Sigmoid colon (tissue), 7 donors: ENCODE results near the gene PCK1. TPM values are rescaled to one million over a fixed set of nuclear protein-coding genes. Genes with fewer than 3 reads are reported as not detected.
"Not testable (repeated sequence)": the region's sequence is repeated elsewhere in the genome, so short reads cannot be mapped to it uniquely, and the experiment has no call there.

Source experiments
- DNase-seq: peaks from one replicate; pipeline ENCODE4 v3.0.0-alpha.2; 2019
- H3K27ac ChIP-seq, 4 donors: fragments of 200-600 bp; sonication (generic); one replicate each; pipeline ENCODE4 v1.5.1; 2016 to 2019; ENCODE audit warnings: mild to moderate bottlenecking in 1 of 4
- H3K27me3 ChIP-seq, 3 donors: fragments of 200-600 bp; sonication (generic); one replicate each; pipeline ENCODE4 v1.5.1; 2019; ENCODE audit warnings: mild to moderate bottlenecking in 1 of 3
- H3K36me3 ChIP-seq, 4 donors: fragments of 200-600 bp; sonication (generic); one replicate each; pipeline ENCODE4 v1.5.1; 2016 to 2019
- H3K4me1 ChIP-seq, 4 donors: fragments of 200-600 bp; sonication (generic); one replicate each; pipeline ENCODE4 v1.5.1; 2017 to 2019
- H3K4me3 ChIP-seq, 4 donors: fragments of 200-600 bp; sonication (generic); one replicate each; pipeline ENCODE4 v1.5.1; 2017 to 2019; ENCODE audit warnings: mild to moderate bottlenecking in 2 of 4, moderate library complexity in 1 of 4
- H3K9me3 ChIP-seq, 4 donors: fragments of 200-600 bp in 3 of 4; sonication (generic) in 3 of 4; one replicate each; pipeline versions ENCODE4 v1.5.1 to v1.6.1; 2013 to 2019
- CTCF ChIP-seq, 4 experiments: fragments of 450-650 bp in 3 of 4; fragments of 200-600 bp in 1 of 4; IDR thresholded peaks; one replicate each; pipeline ENCODE4 v1.5.1; 2016 to 2019; ENCODE audit warnings: antibody characterized with exemption in 4 of 4, mild to moderate bottlenecking in 3 of 4, moderate library complexity in 2 of 4
- EP300 ChIP-seq, 4 donors: sonication (generic); formaldehyde crosslinking; IDR thresholded peaks; one replicate each; pipeline ENCODE4 v1.6.1; 2017; ENCODE audit warnings: antibody characterized with exemption in 4 of 4
- POLR2A ChIP-seq, 2 donors: fragments of 450-650 bp; IDR thresholded peaks; one replicate each; pipeline ENCODE4 v1.6.1; 2016; ENCODE audit warnings: antibody characterized with exemption in 2 of 2, mild to moderate bottlenecking in 2 of 2, moderate library complexity in 2 of 2
- POLR2AphosphoS5 ChIP-seq, 4 donors: sonication (generic); formaldehyde crosslinking; IDR thresholded peaks; one replicate each; pipeline ENCODE4 v1.6.1; 2017; ENCODE audit warnings: antibody characterized with exemption in 4 of 4
- WGBS, 2 donors: extraction: QIAGEN DNeasy Blood & Tissue Kit; methylation state at CpG; one replicate each; pipeline ENCODE4 v1.1.7; 2013; 5-methylcytosine and 5-hydroxymethylcytosine counted together
- intact Hi-C: fragments of 100-400 bp; cut with DNase I; formaldehyde crosslinking; loops from one replicate; pipeline ENCODE4 v1.15.1; 2023
- polyA plus RNA-seq, 3 donors: library from polyadenylated mRNA; stranded (reverse); fragments of 200-250 nt; gene quantifications; one replicate each; pipeline ENCODE4 v1.2.3, GENCODE V29; 2013
- total RNA-seq, 4 donors: library from RNA; depleted of rRNA; stranded (reverse); fragments of >200 nt; gene quantifications; one replicate each; pipeline ENCODE4 v1.1.0, GENCODE V29; 2016
- donor health status: healthy with polysubstance abuse.
- donor health status: Bipolar disorder and iron deficiency.
- donor health status: healthy.

PCK1 gene
- total RNA-seq (1 to 10 TPM in 1 of 4 donors, under 1 TPM in 3; 0.33 to 7.5 (median 0.48) TPM), polyA plus RNA-seq (100 to 1,000 TPM in 1 of 3 donors, 10 to 100 TPM in 2; 40.4 to 334 (median 85.9) TPM)

DNA sequence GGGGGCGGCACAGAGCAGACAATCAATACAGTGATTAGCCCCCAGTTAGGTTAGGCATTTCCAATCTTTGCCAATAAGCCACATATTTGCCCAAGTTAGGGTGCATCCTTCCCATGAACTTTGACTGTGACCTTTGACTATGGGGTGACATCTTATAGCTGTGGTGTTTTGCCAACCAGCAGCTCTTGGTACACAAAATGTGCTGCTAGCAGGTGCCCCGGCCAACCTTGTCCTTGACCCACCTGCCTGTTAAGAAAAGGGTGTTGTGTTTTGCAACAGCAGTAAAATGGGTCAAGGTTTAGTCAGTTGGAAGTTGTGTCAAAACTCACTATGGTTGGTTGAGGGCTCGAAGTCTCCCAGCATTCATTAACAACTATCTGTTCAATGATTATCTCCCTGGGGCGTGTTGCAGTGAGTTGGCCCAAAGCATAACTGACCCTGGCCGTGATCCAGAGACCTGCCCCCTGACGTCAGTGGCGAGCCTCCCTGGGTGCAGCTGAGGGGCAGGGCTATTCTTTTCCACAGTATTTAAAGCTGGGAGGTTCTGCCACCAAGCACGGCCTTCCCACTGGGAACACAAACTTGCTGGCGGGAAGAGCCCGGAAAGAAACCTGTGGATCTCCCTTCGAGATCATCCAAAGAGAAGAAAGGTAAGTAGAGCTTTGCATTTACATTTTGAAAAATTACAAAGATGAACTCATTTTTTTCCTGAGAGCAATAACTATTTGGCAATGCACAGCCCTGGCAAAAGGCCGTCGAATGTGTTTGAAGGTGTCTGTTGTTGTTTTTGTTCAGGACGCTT, at the start of gene PCK1:
PCK1 (plus strand) TSS at position 557 of the 802 bp plus-strand sequence. CDS start 302 bp downstream, outside the sequence.
- intact Hi-C loops, result no loop called here
- TF ChIP-seq POLR2AphosphoS5 (IDR thresholded peaks at IDR 0.05) (peak in 2 of 4 donors; percentile 10 to 67), POLR2A (IDR thresholded peaks at IDR 0.05) (peak in 1 of 2 donors; percentile 83), EP300 (IDR thresholded peaks at IDR 0.05) (no peak), CTCF (IDR thresholded peaks at IDR 0.05) (no peak)
- H3K4me1 ChIP-seq, result no peaks in the 10 kb centered on the region
- no peak within 1 kb of the TSS for H3K27ac ChIP-seq
- peaks cover 0 to 10% (median 5%) of the 10 kb centered on the region in 3 donors for H3K27me3 ChIP-seq
- 21 to 70% methylated on average over 14 of the region's 14 CpGs for WGBS, 2 donors
- H3K4me3 ChIP-seq, result no peak within 1 kb of the TSS
- no peak for DNase-seq
- H3K36me3 ChIP-seq, result no peaks in the 10 kb centered on the region
- H3K9me3 ChIP-seq, result no peaks in the 10 kb centered on the region

GRCh38 chr20:57511709-57512108, 49.2 kb upstream of the PCK1 start:
- DNase-seq, H3K27ac ChIP-seq, H3K9me3 ChIP-seq, intact Hi-C loops, H3K4me1 ChIP-seq, H3K4me3 ChIP-seq, H3K36me3 ChIP-seq, H3K27me3 ChIP-seq: not testable (repeated sequence)
- whole genome bisulfite sequencing, 2 donors, result 63 to 85% methylated on average over 7 of the region's 7 CpGs

DNA sequence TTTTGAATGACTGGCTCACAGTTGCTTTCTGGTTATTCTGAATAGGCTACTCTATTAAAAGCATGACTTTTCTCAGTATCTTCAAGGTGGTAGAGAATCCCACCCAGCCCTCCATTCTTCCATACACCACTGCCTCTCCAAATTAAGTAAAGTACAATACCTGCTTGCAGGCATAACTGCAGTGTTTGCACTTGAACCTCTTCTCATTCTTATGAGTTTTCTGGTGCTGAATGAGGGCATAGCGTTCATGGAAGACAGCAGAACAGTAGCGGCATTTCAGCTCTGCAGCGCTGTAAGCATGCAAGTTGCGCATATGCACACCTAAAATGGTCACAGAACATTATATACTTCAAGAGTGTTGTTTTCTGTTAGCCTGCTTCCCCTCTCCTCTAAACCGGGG, 48.5 kb upstream of the PCK1 start:
- intact Hi-C loops, result no loop called here
- WGBS, 2 donors, result 87 to 96% methylated on average over 5 of the region's 5 CpGs
- no peak overlapping the region for H3K27ac ChIP-seq
- H3K4me3 ChIP-seq, result no peak overlapping the region
- H3K36me3 ChIP-seq, result no peaks in the 10 kb centered on the region
- no peak for DNase-seq
- no peaks in the 10 kb centered on the region for H3K27me3 ChIP-seq
- TF ChIP-seq POLR2AphosphoS5 (IDR thresholded peaks at IDR 0.05) (no peak), EP300 (IDR thresholded peaks at IDR 0.05) (no peak), POLR2A (IDR thresholded peaks at IDR 0.05) (no peak), CTCF (IDR thresholded peaks at IDR 0.05) (no peak)
- no peaks in the 10 kb centered on the region for H3K9me3 ChIP-seq
- peaks cover 0 to 9% (median 0%) of the 10 kb centered on the region in 4 donors for H3K4me1 ChIP-seq

GRCh38 chr20:57513199-57513598, 47.7 kb upstream of the PCK1 start:
- Histone ChIP-seq H3K9me3 (no peaks in the 10 kb centered on the region), H3K4me1 (peaks cover 0 to 9% (median 0%) of the 10 kb centered on the region in 4 donors), H3K4me3 (no peak overlapping the region), H3K27ac (no peak overlapping the region), H3K27me3 (no peaks in the 10 kb centered on the region), H3K36me3 (no peaks in the 10 kb centered on the region)
- no peak for DNase-seq
- intact Hi-C loops, result no loop called here
- TF ChIP-seq POLR2A (IDR thresholded peaks at IDR 0.05) (no peak), POLR2AphosphoS5 (IDR thresholded peaks at IDR 0.05) (no peak), CTCF (IDR thresholded peaks at IDR 0.05) (no peak), EP300 (IDR thresholded peaks at IDR 0.05) (no peak)
- WGBS, 2 donors, result 78 to 79% methylated on average over 1 of the region's 1 CpG

DNA sequence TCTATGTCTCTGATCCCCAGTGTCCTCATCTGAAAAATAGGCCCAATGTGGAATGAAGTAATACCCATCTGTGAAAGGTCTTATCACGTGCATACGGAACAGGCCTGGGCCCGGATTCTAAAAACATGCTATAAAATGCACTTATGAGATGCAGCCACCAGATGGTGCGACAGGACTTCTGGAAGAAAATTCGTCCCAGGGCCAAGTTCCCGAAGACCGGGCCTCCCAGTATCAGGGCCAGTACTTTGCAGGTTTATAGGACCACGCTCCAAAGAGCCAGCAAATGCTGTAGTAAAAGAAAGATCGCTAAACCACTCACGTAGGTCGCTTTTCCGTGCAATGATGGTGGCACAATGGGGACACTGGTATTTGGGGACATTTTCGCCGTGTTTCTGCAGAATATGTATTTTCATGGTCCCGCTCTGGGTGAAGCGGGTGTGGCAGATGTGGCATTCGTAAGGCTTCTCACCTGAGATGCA, 46.6 kb upstream of the PCK1 start:
- Histone ChIP-seq H3K27me3 (no peaks in the 10 kb centered on the region), H3K36me3 (no peaks in the 10 kb centered on the region), H3K27ac (no peak overlapping the region), H3K9me3 (no peaks in the 10 kb centered on the region), H3K4me3 (no peak overlapping the region), H3K4me1 (peaks cover 0 to 9% (median 0%) of the 10 kb centered on the region in 4 donors)
- intact Hi-C loops, result loop anchor here (1.0 to 2.0 kb wide), 2 partner anchors 79 to 694 kb away; no protein-coding TSS in a partner anchor
- TF ChIP-seq POLR2AphosphoS5 (IDR thresholded peaks at IDR 0.05), result peak in 1 of 4 donors; percentile 13
- no peak for TF ChIP-seq POLR2A (IDR thresholded peaks at IDR 0.05)
- TF ChIP-seq CTCF (IDR thresholded peaks at IDR 0.05), result peak; percentile 58 to 89 (median 75)
- DNase-seq, result peak; percentile 90
- 35 to 45% methylated on average over 17 of the region's 17 CpGs for WGBS, 2 donors
